HG02840 (cell line): ENCODE measurements around the gene DNASE1L2.
"Not testable (repeated sequence)": the region's sequence is repeated elsewhere in the genome, so short reads cannot be mapped to it uniquely, and the experiment has no call there.

Source experiments
- ATAC-seq: cut with Tn5 transposase; IDR thresholded peaks from one replicate; pipeline ENCODE4 v1.9.1; 2021; ENCODE audit warnings: mild to moderate bottlenecking, moderate library complexity, moderate number of reproducible peaks; ENCODE audit not compliant: unreplicated experiment, low FRiP score

Gene DNASE1L2

DNA sequence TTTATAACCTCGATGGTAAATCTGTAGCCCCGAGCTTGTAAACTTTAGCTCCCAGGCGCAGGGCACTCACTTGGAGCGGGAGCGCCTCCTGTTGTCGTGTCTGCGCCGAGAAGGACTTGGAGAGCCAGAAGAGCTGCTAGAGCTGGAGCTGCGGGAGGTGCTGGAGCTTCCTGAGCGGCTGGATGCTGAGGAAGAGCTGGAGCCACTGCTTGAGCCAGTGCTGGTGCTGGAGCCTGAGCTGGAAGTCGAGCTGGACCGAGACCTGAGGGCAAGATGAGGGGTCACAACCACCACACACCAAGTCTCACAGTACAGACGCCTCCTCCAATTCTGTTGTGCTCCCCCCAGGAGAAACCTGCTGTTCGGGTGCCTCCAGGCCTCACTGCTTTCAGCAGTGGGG, 26.8 kb downstream of the DNASE1L2 start:
- ATAC-seq: not testable (repeated sequence)

DNA sequence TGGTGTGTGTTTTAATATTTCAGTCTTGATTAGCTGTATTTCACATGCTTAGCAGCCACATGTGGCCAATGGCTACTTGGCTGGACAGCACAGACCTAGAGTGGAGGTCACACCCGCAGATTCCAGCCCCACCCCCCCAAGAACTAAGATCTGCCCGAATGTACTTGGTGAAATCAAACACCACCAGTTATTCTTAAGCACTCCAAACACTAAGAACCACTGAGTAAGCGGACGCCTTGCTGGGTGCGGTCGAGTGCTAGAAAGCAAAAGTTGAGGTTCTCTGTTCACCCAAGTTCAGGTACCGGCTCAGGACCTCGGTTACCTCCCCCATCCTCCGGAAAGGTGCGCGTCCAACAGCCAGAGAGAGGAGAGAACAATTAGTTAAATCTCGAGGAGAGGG, 30.6 kb downstream of the DNASE1L2 start:
- ATAC-seq: not testable (repeated sequence)

- ATAC-seq: peak; percentile 61
These were observed 31.3 kb downstream of the DNASE1L2 start for GRCh38 chr16:2267505-2267912.

DNA sequence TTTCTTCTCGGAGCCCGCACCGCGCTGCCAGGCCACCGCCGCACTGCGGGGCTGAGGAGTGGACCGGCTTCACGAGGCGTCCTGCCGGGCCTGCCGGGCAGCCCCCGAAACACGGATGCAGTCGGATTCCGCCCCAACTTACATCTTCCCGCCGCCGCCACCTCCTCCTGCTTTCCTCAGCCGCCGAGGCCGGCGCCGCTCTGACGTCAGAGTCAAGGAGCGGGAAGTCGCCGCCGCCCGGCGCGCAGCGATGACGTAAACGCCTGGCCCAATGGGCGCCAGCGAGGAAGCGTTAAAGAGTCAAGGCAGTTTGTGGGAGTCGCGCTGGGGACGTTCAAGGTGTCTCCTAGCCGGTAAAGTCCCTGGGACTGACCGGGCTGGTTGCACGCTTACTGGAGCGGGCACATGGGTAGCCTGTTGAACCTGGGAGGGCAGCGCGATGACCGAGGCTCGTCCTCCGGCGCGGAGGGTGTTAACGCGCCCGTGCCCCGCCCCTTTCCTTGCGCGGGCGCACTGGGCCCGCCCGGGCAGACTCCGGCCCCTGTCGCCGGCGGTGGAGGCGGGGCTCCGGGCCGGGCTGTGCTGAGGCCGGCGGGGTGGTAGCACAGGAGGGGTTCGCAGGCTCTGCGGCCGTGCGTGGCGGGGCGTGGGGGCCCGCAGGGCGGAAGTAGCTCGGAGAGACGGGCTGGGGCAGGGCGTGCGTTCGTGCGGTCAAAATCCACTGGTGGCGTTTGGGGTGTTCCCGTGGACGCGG, 31.8 kb downstream of the DNASE1L2 start, which contains the start of gene RNPS1:
RNPS1 (minus strand) TSS at position 214 of the 754 bp plus-strand sequence. CDS start 3,483 bp downstream, outside the sequence.
- peak; percentile 75 for ATAC-seq

- ATAC-seq: no peak
These were observed 33.8 kb downstream of the DNASE1L2 start for GRCh38 chr16:2270070-2270462.

DNA sequence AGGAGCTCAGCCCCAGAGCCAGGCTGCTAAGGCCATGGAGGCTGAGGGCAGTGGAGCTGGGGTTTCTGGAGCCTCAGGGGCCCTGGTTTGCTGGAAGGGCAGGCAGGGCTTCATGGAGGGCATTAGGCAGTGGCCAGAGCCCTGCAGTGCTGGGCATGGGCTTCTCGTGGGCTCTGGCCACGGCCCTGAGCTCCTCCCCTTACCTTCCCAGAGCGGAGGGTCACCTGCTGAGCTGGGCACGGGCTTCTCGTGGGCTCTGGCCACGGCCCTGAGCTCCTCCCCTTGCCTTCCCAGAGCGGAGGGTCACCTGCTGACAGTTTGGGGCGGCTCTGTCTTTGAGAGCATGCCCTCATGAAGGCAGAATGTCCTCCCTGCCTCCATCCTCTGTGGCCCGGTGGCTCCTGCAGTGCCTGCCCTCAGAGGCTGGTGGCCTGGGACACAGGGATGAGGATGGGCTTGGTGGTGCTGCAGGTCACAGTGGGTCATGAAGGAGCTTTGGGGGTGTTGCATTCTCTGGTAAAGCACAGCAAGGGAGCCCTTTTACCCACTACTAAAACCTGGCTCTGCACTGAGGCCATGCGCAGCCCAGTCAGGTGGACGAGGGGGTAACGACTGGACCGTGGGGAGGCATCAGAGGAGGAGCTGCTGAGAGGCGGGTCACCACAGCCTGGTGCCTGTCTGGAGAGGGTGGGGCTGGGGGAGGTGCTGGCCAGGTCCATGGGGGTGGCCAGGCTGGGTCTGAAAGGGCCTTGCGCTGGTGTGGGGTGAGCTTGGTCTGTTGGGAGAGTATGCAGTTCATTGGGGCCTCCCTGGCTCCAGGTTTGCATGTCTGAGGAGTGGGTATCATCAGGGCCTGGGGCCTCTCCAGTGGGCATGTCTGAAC, 34.6 kb downstream of the DNASE1L2 start:
- ATAC-seq: no peak

DNA sequence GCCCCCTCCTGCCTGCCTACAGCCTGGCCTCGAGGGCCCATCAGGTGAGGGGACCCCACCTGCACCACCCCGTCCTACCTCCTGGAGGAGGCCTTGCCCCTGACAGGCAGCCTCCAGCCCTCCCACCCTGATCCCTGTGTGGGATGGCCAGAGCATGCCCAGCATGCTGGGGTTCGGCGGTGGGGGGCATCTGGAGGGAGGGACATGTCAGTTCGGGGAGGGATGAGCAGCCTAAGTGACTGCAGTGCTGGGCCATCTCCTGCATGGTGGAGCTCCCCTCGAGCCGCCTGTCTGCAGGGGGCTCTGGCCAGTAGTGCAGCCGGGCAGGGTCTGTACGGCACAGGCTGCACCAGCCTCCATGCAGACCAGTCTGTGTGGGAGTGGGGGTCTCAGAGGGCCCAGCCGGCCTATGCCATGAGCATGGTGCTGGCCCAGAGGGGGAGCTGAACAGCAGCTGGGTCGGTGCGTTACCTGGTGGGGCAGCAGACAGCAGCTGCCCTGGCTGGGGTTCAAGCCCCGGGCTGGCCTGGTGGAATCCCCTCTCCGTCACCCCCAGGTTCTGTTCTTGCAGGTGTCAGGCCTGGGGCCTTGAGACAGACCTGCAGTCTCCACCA, 35.7 kb downstream of the DNASE1L2 start:
- no peak for ATAC-seq

DNA sequence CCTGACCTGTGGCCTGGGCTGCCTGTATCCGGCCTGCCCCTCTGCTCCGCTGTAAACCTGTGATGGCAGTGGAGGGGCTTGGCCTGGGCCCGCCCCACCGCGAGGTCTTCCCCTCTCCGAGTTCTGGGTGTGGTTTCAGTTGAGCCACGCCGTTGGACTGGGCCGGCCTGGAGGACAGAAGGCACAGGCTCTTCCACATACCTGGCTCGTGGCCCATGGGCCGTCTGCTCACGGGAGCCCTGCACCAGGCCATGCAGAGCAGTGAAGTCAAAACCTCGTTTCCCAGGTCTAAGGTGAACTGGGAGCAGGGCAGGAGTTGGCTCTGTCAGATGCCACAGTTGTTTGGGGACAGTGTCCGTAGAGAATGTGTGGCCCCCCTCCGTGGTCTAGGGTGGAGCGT, 37.2 kb downstream of the DNASE1L2 start:
- no peak for ATAC-seq

- no peak for ATAC-seq
These were observed 37.7 kb downstream of the DNASE1L2 start for GRCh38 chr16:2273931-2274330.

DNA sequence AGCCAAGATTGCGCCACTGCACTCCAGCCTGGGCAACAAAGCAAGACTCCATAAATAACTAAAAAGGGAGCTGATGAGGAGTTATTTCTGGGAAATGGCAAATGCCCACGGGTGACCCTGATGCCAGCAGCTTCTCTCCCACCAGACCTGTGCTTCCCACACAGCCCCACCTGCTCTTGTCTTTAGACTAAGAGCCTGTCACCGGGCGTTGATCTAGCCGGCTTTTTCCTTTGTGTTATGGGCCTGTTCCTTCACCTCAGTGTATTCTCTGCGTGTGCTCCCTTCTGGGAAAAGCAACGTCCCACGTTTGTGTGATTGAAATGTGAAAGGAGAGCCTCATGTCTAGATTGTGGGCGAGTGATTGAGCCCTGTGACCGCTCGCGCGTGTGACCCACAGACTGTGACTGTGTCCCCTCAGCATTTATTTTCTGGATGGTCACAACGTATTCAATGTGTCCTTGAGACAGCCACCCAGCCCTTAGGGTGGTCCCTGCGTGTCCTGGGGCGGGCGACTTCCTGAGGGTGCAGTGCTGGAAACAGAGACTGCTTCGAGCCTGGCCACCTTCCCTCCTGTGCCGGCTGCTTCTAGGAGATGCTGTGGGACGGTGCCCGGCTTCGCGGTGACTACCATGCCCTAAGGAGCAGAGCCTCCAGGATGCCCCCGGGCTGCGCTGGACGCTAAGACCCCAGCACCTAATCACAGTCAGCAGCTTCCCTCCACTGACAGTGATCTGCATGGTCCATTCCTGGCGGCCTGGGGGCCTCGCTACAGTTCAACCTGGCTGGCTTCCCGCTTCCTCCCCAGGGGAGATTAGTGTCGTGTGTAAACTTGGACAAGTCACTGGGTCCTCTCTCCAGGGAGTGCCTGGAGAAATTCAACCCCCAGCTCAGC, 39.5 kb downstream of the DNASE1L2 start:
- no peak for ATAC-seq

GRCh38 chr16:2276368-2277195, 40.3 kb downstream of the DNASE1L2 start:
- ATAC-seq: no peak

GRCh38 chr16:2277466-2278271, 41.4 kb downstream of the DNASE1L2 start:
- ATAC-seq: no peak

GRCh38 chr16:2278272-2278608, 42.0 kb downstream of the DNASE1L2 start:
- no peak for ATAC-seq

- ATAC-seq: no peak
These were observed 42.9 kb downstream of the DNASE1L2 start for GRCh38 chr16:2278956-2279800.

- no peak for ATAC-seq
These were observed 44.2 kb downstream of the DNASE1L2 start for GRCh38 chr16:2280461-2280860.

- ATAC-seq: no peak
These were observed 44.8 kb downstream of the DNASE1L2 start for GRCh38 chr16:2280981-2281542.

GRCh38 chr16:2282262-2282661, 46.0 kb downstream of the DNASE1L2 start:
- no peak for ATAC-seq
